A673 (cell line): Measurements from ENCODE around the gene EIF4E3. TPM values are rescaled to one million over a fixed set of nuclear protein-coding genes. Genes with fewer than 3 reads are reported as not detected.

Source experiments
- BruUV-seq: library from RNA; stranded (reverse); fragments of 400-500 nt; replicated peaks from 2 replicates; lab custom pipeline; 2021; lab: Mats Ljungman, UMichigan
- CTCF ChIA-PET: fragments of 300-600 bp; sonication (Branson Sonifier 250); formaldehyde crosslinking; loops from one replicate; lab custom pipeline; 2022; ENCODE audit warnings: antibody characterized with exemption; lab: Charles Lee
- POLR2A ChIA-PET: fragments of 300-600 bp; sonication (Branson Sonifier 250); formaldehyde crosslinking; loops from one replicate; lab custom pipeline; 2022; ENCODE audit warnings: antibody characterized with exemption; ENCODE audit not compliant: low non-redundant PET; lab: Charles Lee
- DNase-seq: peaks from one replicate; pipeline ENCODE4 v3.0.0-alpha.2; 2015; ENCODE audit warnings: low spot score
- H3K27ac ChIP-seq: fragments of 200-600 bp; sonication (generic); 2 replicates; pipeline ENCODE4 v1.5.1; 2016; ENCODE audit warnings: mixed run types, low read depth, mild to moderate bottlenecking, mixed read lengths, antibody characterized with exemption, low read length; ENCODE audit not compliant: poor library complexity, severe bottlenecking
- H3K27me3 ChIP-seq: fragments of 200-600 bp; sonication (generic); replicated peaks from 2 replicates; pipeline ENCODE4 v1.6.1; 2017; ENCODE audit warnings: mixed run types, low read depth, mild to moderate bottlenecking, mixed read lengths, antibody characterized with exemption, low read length; ENCODE audit not compliant: insufficient read depth, poor library complexity
- H3K36me3 ChIP-seq: fragments of 200-600 bp; sonication (generic); 2 replicates; pipeline ENCODE4 v1.6.1; 2016; ENCODE audit warnings: mixed run types, mild to moderate bottlenecking, mixed read lengths, antibody characterized with exemption, low read length; ENCODE audit not compliant: insufficient read depth, poor library complexity, severe bottlenecking
- H3K4me1 ChIP-seq: fragments of 200-600 bp; sonication (generic); 2 replicates; pipeline ENCODE4 v1.6.1; 2017; ENCODE audit warnings: mixed run types, mild to moderate bottlenecking, mixed read lengths, antibody characterized with exemption, low read length; ENCODE audit not compliant: insufficient read depth, poor library complexity, severe bottlenecking
- H3K4me3 ChIP-seq: fragments of 200-600 bp; sonication (generic); 2 replicates; pipeline ENCODE4 v1.5.1; 2016; ENCODE audit warnings: low read depth, mixed run types, mild to moderate bottlenecking, mixed read lengths, low read length; ENCODE audit not compliant: poor library complexity, severe bottlenecking
- H3K9me3 ChIP-seq: fragments of 200-600 bp; sonication (generic); 2 replicates; pipeline ENCODE4 v1.6.1; 2016; ENCODE audit warnings: mixed run types, low read depth, mild to moderate bottlenecking, mixed read lengths, antibody characterized with exemption, low read length; ENCODE audit not compliant: poor library complexity, severe bottlenecking
- CTCF ChIP-seq: fragments of 300-800, 200-600 bp; sonication (generic); conservative IDR thresholded peaks from 2 replicates; pipeline ENCODE4 v1.5.1; 2017; ENCODE audit warnings: low read depth, mild to moderate bottlenecking, antibody characterized with exemption, low read length, moderate library complexity, mixed read lengths
- EZH2 ChIP-seq: fragments of 200-600 bp; sonication (generic); IDR thresholded peaks from 2 replicates; pipeline ENCODE4 v1.6.1; 2017; ENCODE audit warnings: borderline replicate concordance, low read depth, mild to moderate bottlenecking, mixed read lengths, antibody characterized with exemption, low read length; ENCODE audit not compliant: poor library complexity, severe bottlenecking
- intact Hi-C: fragments of 100-400 bp; cut with micrococcal nuclease; formaldehyde crosslinking; loops from one replicate; pipeline ENCODE4 v1.10.0; 2022; ENCODE audit not compliant: unreplicated experiment
- total RNA-seq: library from RNA; stranded (reverse); gene quantifications from 2 replicates; pipeline ENCODE4 v1.2.3, GENCODE V29; 2021

Gene EIF4E3
- total RNA-seq, 1 experiment from 2014 or later, result 3.1 TPM

- no peak overlapping the region for H3K27ac ChIP-seq
- H3K9me3 ChIP-seq, result no peaks in the 10 kb centered on the region
- CTCF ChIA-PET, result no interaction called here
- peaks cover under 1% of the 10 kb centered on the region for H3K27me3 ChIP-seq
- no TSS peak for BruUV-seq
- H3K36me3 ChIP-seq, result no peaks in the 10 kb centered on the region
- no peak for DNase-seq
- intact Hi-C loops, result no loop called here
- POLR2A ChIA-PET, result interaction anchor here (0.6 kb wide), 1 partner anchor 22 kb away, joined by 4 read pairs; no protein-coding TSS in a partner anchor
- TF ChIP-seq EZH2, result no peak
- no peak for TF ChIP-seq CTCF
- no peak overlapping the region for H3K4me3 ChIP-seq
- H3K4me1 ChIP-seq, result no peaks in the 10 kb centered on the region
These were observed 32.9 kb upstream of the EIF4E3 start for GRCh38 chr3:71758091-71758490.

- DNase-seq, result no peak
- BruUV-seq, result no TSS peak
- Histone ChIP-seq H3K4me1 (no peaks in the 10 kb centered on the region), H3K27me3 (peaks cover 4% of the 10 kb centered on the region), H3K27ac (no peak overlapping the region), H3K9me3 (no peaks in the 10 kb centered on the region), H3K4me3 (peak overlapping the region; percentile 42), H3K36me3 (no peaks in the 10 kb centered on the region)
- CTCF ChIA-PET, result no interaction called here
- intact Hi-C loops, result no loop called here
- POLR2A ChIA-PET, result no interaction called here
- TF ChIP-seq EZH2, result no peak
- no peak for TF ChIP-seq CTCF
These were observed 29.5 kb upstream of the EIF4E3 start for GRCh38 chr3:71754610-71755253.

- intact Hi-C loops, result no loop called here
- H3K4me3 ChIP-seq, result peak within 1 kb of the TSS; percentile 42
- peaks cover 4% of the 10 kb centered on the region for H3K27me3 ChIP-seq
- ChIA-PET CTCF (no interaction called here), POLR2A (no interaction called here)
- no TSS peak for BruUV-seq
- H3K27ac ChIP-seq, result no peak within 1 kb of the TSS
- H3K9me3 ChIP-seq, result no peaks in the 10 kb centered on the region
- no peaks in the 10 kb centered on the region for H3K36me3 ChIP-seq
- DNase-seq, result peak; percentile 11
- no peaks in the 10 kb centered on the region for H3K4me1 ChIP-seq
- TF ChIP-seq CTCF (no peak), EZH2 (no peak)
These were observed 28.8 kb upstream of the EIF4E3 start, which contains the start of gene GPR27 for GRCh38 chr3:71753701-71754609. GPR27 (plus strand) TSS chr3:71753855; CDS start chr3:71754050, 195 bp downstream.
